Cardiac fibroblast (primary cell): Measurements from ENCODE around the gene SCGB2B2.

Source experiments
- DNase-seq, 2 donors: peaks; one replicate each; pipeline versions ENCODE4 v3.0.0 to v3.0.0-alpha.2; 2010; ENCODE audit warnings: low read depth in 2 of 2
- H3K4me3 ChIP-seq, 2 donors: replicated peaks in 1 of 2; 1 replicate in 1 of 2; 2 replicates in 1 of 2; pipeline ENCODE4 v1.5.1; 2011; ENCODE audit warnings: low read depth in 2 of 2, low read length in 2 of 2, mild to moderate bottlenecking in 2 of 2, moderate library complexity in 1 of 2
- CTCF ChIP-seq: IDR thresholded peaks from one replicate; pipeline ENCODE4 v1.5.1; 2011; ENCODE audit warnings: low read depth, mild to moderate bottlenecking, low read length, inconsistent platforms

SCGB2B2 gene, protein sequence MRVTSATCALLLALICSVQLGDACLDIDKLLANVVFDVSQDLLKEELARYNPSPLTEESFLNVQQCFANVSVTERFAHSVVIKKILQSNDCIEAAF

GRCh38 chr19:34676697-34677385, at the start of gene SCGB2B2:
Gene SCGB2B2 (minus strand): TSS chr19:34677159. CDS start chr19:34594563, 82,596 bp downstream.
- no peak for DNase-seq
- TF ChIP-seq CTCF = no peak
- peak within 1 kb of the TSS; percentile 61 to 71 for H3K4me3 ChIP-seq

DNA sequence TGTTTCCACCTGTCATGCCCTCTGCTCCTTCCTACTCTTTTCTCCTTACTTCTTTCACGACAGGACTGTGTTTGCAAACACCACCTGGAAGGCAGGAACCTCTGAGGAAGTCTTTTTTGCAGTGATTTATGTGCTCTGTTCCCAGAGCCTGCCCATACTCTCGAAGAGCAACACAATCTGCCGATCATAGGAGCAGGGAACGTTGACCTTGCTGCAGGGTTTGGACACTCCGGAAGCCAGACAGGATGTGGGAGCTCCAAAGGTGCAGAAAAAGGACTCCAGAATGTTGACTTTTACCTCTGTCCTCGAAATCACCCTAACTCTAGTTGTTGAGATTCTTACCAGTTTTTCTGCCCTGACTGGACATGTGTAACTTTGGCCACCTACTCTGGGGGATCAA, 48.4 kb upstream of the SCGB2B2 start:
- no peak for DNase-seq
- no peak overlapping the region for H3K4me3 ChIP-seq

DNA sequence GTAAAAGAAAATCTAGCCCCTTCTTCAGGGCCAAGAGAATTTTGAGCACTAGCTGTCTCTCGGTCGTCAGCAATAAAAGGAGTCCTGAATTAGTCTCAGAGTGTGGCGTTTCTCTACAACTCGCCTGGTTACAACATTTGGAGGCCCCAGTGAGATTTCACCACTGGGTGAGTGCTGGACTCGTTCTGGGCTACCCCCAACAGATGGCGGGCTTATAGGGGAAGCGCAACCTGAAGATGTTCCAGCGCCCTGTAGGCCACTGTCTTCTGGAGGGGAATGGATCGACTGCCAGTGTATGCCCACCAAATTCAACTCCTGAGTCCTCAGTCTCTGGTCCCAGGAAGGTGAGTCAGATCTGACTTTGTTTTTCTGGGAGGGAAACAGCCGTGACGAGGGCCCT, 45.4 kb upstream of the SCGB2B2 start:
- no peak for TF ChIP-seq CTCF
- no peak overlapping the region for H3K4me3 ChIP-seq
- DNase-seq = peak in 1 of 2 donors; percentile 39

More for the DNA sequence above, 48.4 kb upstream of the SCGB2B2 start:
- TF ChIP-seq CTCF = no peak

DNA sequence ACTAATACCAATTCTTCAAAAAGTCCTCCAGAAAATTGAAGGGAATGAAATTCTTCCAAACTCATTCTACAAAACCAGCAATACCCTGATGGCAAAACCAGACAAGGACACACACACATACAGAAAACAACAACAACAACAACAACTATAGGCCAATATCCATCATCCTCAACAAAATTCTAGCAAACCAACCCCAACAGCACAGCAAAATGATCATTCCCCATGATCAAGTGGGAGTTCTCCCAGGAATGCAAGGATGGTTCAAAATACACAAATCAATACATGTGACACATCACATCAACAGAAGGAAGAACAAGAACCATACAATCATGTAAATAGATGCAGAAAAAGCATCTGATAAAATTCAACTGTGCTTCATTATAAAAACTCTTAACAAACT, 38.4 kb upstream of the SCGB2B2 start:
- TF ChIP-seq CTCF = no peak
- H3K4me3 ChIP-seq = no peak overlapping the region

DNA sequence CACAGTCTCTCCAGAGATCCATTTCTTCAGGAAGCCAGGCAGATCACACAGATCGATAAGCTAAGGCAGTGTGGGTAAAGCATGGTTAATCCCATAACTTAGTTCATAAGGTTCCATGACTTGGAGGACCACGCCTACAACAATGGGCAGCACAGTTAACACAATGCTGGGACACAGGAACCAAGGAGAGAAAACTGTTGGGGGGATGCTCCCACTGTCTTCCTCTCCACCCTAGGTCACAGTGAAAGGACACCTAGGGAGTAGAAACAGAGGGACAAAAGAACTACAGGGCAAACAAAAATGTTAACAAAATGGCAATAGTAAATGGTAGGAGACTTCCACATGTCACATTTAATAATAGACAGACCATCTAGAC, 36.3 kb upstream of the SCGB2B2 start:
- TF ChIP-seq CTCF = no peak
- no peak for DNase-seq

More for the DNA sequence above, 38.4 kb upstream of the SCGB2B2 start:
- no peak for DNase-seq

GRCh38 chr19:34712395-34713261, 35.7 kb upstream of the SCGB2B2 start:
- H3K4me3 ChIP-seq = no peak overlapping the region
- peak; percentile 88 to 89 for DNase-seq
- peak; percentile 50 for TF ChIP-seq CTCF

More for the DNA sequence above, 36.3 kb upstream of the SCGB2B2 start:
- H3K4me3 ChIP-seq = no peak overlapping the region
